ENCODE data around the gene TINAGL1. TPM values are rescaled to one million over a fixed set of nuclear protein-coding genes. Genes with fewer than 3 reads are reported as not detected.

Gene TINAGL1
- total and polyA plus RNA-seq, 2 of the 13 experiments (the other 11 are each of a cell fraction or from before 2014, with no cell fraction given) = 24.7 to 76.8 TPM

DNA sequence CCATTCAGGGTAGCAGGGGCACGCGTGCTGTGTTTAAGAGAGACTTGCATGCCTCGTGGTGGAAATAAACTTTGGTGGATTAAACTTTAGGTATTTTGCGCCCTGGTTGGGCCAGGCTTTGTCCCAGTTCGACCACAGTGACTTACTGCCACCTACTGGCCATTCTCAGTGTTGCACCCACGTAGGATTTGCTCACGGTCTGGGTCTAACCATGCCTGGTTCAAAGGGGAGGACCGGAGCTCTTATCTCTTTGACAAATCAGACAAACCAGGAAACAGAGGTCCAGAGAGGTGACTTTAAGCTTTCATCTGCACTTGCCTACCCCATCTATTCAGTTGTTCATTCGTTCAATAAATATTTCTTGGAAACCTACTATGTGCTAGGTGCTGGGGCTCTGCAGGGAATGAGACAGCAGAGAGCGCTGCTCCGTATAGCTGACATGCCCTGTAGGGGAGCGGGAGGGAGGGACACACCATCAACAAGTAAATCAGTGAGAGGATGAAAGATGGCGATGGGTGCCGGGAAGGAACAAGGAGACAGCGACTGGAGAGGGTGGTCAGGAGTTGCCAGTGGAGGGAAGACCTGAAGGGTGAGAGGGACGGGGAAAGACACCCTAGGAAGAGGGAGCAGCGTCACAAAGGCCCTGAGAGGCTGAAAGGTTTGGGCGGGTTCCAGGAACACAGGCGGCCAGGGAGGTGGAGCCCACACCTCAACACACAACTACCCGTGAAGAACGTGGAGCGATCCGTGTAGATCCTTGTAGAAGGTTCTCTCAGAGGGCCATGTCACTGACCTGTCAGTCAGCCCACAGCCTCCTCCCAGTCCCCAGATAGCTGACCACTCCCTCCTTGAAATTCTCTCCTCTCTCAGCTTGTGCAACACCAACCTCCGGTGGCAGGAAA is 27.2 kb upstream of the TINAGL1 start (continued):
- TF ChIP-seq, protein P1, sequence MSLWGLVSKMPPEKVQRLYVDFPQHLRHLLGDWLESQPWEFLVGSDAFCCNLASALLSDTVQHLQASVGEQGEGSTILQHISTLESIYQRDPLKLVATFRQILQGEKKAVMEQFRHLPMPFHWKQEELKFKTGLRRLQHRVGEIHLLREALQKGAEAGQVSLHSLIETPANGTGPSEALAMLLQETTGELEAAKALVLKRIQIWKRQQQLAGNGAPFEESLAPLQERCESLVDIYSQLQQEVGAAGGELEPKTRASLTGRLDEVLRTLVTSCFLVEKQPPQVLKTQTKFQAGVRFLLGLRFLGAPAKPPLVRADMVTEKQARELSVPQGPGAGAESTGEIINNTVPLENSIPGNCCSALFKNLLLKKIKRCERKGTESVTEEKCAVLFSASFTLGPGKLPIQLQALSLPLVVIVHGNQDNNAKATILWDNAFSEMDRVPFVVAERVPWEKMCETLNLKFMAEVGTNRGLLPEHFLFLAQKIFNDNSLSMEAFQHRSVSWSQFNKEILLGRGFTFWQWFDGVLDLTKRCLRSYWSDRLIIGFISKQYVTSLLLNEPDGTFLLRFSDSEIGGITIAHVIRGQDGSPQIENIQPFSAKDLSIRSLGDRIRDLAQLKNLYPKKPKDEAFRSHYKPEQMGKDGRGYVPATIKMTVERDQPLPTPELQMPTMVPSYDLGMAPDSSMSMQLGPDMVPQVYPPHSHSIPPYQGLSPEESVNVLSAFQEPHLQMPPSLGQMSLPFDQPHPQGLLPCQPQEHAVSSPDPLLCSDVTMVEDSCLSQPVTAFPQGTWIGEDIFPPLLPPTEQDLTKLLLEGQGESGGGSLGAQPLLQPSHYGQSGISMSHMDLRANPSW (CRISPR knock-in tag; IDR thresholded peaks at IDR 0.05; ENCODE audit: borderline replicate concordance) = 0 out of 2 replicates have a peak, but pooled peaks have one; percentile 38
- TF ChIP-seq, protein P2, sequence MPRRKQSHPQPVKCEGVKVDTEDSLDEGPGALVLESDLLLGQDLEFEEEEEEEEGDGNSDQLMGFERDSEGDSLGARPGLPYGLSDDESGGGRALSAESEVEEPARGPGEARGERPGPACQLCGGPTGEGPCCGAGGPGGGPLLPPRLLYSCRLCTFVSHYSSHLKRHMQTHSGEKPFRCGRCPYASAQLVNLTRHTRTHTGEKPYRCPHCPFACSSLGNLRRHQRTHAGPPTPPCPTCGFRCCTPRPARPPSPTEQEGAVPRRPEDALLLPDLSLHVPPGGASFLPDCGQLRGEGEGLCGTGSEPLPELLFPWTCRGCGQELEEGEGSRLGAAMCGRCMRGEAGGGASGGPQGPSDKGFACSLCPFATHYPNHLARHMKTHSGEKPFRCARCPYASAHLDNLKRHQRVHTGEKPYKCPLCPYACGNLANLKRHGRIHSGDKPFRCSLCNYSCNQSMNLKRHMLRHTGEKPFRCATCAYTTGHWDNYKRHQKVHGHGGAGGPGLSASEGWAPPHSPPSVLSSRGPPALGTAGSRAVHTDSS (CRISPR knock-in tag; conservative IDR thresholded peaks at IDR 0.05) = no peak
- TF ChIP-seq THYN1 (CRISPR knock-in tag; IDR thresholded peaks at IDR 0.05; ENCODE audit: borderline replicate concordance, low read depth) (no peak), ZNF572 (CRISPR knock-in tag; IDR thresholded peaks at IDR 0.05) (no peak), HOXA3 (CRISPR knock-in tag; IDR thresholded peaks at IDR 0.05) (peak; percentile 37; the same call in 1 of the 2 replicates), ZFX (CRISPR knock-in tag; IDR thresholded peaks at IDR 0.05; ENCODE audit: low read depth) (no peak; the same call in 1 of the 2 replicates), LCORL (IDR thresholded peaks at IDR 0.05) (no peak), LCORL (CRISPR knock-in tag; IDR thresholded peaks at IDR 0.05) (peak; percentile 53; the same call in 1 of the 2 replicates), ZNF777 (CRISPR knock-in tag; IDR thresholded peaks at IDR 0.05) (peak; percentile 36; the same call in 1 of the 2 replicates), ZNF282 (IDR thresholded peaks at IDR 0.05; ENCODE audit: partially characterized antibody) (no peak), ZNF101 (CRISPR knock-in tag; IDR thresholded peaks at IDR 0.05; ENCODE audit: borderline replicate concordance, low read depth) (no peak), TEAD3 (CRISPR knock-in tag; optimal IDR thresholded peaks at IDR 0.05; ENCODE audit: borderline replicate concordance) (no peak), FOXA3 (CRISPR knock-in tag; IDR thresholded peaks at IDR 0.05) (no peak), ZNF296 (CRISPR knock-in tag; conservative IDR thresholded peaks at IDR 0.05) (no peak), ZNF567 (CRISPR knock-in tag; IDR thresholded peaks at IDR 0.05; ENCODE audit: borderline replicate concordance) (no peak)
- TF ChIP-seq, protein P3, sequence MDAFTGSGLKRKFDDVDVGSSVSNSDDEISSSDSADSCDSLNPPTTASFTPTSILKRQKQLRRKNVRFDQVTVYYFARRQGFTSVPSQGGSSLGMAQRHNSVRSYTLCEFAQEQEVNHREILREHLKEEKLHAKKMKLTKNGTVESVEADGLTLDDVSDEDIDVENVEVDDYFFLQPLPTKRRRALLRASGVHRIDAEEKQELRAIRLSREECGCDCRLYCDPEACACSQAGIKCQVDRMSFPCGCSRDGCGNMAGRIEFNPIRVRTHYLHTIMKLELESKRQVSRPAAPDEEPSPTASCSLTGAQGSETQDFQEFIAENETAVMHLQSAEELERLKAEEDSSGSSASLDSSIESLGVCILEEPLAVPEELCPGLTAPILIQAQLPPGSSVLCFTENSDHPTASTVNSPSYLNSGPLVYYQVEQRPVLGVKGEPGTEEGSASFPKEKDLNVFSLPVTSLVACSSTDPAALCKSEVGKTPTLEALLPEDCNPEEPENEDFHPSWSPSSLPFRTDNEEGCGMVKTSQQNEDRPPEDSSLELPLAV (CRISPR knock-in tag; conservative IDR thresholded peaks at IDR 0.05; ENCODE audit: low read depth) = no peak
- TF ChIP-seq, protein P4, sequence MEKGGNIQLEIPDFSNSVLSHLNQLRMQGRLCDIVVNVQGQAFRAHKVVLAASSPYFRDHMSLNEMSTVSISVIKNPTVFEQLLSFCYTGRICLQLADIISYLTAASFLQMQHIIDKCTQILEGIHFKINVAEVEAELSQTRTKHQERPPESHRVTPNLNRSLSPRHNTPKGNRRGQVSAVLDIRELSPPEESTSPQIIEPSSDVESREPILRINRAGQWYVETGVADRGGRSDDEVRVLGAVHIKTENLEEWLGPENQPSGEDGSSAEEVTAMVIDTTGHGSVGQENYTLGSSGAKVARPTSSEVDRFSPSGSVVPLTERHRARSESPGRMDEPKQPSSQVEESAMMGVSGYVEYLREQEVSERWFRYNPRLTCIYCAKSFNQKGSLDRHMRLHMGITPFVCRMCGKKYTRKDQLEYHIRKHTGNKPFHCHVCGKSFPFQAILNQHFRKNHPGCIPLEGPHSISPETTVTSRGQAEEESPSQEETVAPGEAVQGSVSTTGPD (CRISPR knock-in tag; IDR thresholded peaks at IDR 0.05) = no peak
- TF ChIP-seq, protein P5, sequence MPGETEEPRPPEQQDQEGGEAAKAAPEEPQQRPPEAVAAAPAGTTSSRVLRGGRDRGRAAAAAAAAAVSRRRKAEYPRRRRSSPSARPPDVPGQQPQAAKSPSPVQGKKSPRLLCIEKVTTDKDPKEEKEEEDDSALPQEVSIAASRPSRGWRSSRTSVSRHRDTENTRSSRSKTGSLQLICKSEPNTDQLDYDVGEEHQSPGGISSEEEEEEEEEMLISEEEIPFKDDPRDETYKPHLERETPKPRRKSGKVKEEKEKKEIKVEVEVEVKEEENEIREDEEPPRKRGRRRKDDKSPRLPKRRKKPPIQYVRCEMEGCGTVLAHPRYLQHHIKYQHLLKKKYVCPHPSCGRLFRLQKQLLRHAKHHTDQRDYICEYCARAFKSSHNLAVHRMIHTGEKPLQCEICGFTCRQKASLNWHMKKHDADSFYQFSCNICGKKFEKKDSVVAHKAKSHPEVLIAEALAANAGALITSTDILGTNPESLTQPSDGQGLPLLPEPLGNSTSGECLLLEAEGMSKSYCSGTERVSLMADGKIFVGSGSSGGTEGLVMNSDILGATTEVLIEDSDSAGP (CRISPR knock-in tag; IDR thresholded peaks at IDR 0.05; ENCODE audit: borderline replicate concordance) = 0 out of 2 replicates have a peak, but pooled peaks have one; percentile 38
- TF ChIP-seq, protein P6, sequence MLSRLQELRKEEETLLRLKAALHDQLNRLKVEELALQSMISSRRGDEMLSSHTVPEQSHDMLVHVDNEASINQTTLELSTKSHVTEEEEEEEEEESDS (CRISPR knock-in tag; IDR thresholded peaks at IDR 0.05; ENCODE audit: borderline replicate concordance) = 0 out of 2 replicates have a peak, but pooled peaks have one; percentile 31

Measured in HepG2 (cell line).